Keratinocyte (primary cell): Measurements from ENCODE around the gene PDCD11.

Source experiments
- EZH2 ChIP-seq: IDR thresholded peaks from one replicate; pipeline ENCODE4 v1.6.1; 2012; ENCODE audit warnings: inconsistent platforms, mild to moderate bottlenecking, low read length, moderate library complexity
- TF ChIP-seq, protein P1 (sequence below), 3 experiments: IDR thresholded peaks in 1 of 3; conservative IDR thresholded peaks in 1 of 3; optimal IDR thresholded peaks in 1 of 3; 2 replicates in 2 of 3; 3 replicates in 1 of 3; pipeline versions ENCODE3 to v1.5.1; 2011; ENCODE audit warnings: low read length in 3 of 3, mild to moderate bottlenecking in 3 of 3, moderate library complexity in 2 of 3, control low read depth in 1 of 3, inconsistent platforms in 1 of 3; ENCODE audit not compliant: insufficient read depth in 2 of 3; ENCODE audit errors: extremely low read depth in 1 of 3

- TF ChIP-seq, protein P1, sequence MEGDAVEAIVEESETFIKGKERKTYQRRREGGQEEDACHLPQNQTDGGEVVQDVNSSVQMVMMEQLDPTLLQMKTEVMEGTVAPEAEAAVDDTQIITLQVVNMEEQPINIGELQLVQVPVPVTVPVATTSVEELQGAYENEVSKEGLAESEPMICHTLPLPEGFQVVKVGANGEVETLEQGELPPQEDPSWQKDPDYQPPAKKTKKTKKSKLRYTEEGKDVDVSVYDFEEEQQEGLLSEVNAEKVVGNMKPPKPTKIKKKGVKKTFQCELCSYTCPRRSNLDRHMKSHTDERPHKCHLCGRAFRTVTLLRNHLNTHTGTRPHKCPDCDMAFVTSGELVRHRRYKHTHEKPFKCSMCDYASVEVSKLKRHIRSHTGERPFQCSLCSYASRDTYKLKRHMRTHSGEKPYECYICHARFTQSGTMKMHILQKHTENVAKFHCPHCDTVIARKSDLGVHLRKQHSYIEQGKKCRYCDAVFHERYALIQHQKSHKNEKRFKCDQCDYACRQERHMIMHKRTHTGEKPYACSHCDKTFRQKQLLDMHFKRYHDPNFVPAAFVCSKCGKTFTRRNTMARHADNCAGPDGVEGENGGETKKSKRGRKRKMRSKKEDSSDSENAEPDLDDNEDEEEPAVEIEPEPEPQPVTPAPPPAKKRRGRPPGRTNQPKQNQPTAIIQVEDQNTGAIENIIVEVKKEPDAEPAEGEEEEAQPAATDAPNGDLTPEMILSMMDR (optimal IDR thresholded peaks at IDR 0.05 in 1 of 3, IDR thresholded peaks at IDR 0.05 in 1 of 3, conservative IDR thresholded peaks at IDR 0.05 in 1 of 3; ENCODE audit: extremely low read depth in 1 of 3, insufficient read depth in 2 of 3, low read length in 3 of 3) = no peak
- TF ChIP-seq EZH2 = no peak
These were observed 67.1 kb downstream of the PDCD11 start for GRCh38 chr10:103463499-103463898.
